HG03095 (cell line): ENCODE measurements around the gene FAM174C.

Experiments
- ATAC-seq: cut with Tn5 transposase; IDR thresholded peaks from one replicate; pipeline ENCODE4 v1.9.1; 2021; ENCODE audit warnings: moderate library complexity; ENCODE audit not compliant: unreplicated experiment

The FAM174C gene

DNA sequence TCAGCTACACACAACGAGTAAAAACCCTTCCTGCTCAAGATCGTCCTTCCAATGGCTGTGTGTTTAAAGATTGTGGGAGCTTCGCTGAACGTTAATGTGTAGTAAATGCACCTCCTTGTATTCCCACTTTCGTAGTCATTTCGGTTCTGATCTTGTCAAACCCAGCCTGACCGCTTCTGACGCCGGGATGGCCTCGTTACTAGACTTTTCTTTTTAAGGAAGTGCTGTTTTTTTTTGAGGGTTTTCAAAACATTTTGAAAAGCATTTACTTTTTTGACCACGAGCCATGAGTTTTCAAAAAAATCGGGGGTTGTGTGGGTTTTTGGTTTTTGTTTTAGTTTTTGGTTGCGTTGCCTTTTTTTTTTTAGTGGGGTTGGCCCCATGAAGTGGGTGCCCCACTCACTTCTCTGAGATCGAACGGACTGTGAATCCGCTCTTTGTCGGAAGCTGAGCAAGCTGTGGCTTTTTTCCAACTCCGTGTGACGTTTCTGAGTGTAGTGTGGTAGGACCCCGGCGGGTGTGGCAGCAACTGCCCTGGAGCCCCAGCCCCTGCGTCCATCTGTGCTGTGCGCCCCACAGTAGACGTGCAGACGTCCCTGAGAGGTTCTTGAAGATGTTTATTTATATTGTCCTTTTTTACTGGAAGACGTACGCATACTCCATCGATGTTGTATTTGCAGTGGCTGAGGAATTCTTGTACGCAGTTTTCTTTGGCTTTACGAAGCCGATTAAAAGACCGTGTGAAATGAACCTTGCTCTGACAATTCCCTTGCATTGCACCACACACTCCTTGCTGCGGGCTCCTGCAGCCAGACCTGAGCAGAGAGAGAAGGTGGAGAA is 2.7 kb upstream of the FAM174C start:
- ATAC-seq = no peak

DNA sequence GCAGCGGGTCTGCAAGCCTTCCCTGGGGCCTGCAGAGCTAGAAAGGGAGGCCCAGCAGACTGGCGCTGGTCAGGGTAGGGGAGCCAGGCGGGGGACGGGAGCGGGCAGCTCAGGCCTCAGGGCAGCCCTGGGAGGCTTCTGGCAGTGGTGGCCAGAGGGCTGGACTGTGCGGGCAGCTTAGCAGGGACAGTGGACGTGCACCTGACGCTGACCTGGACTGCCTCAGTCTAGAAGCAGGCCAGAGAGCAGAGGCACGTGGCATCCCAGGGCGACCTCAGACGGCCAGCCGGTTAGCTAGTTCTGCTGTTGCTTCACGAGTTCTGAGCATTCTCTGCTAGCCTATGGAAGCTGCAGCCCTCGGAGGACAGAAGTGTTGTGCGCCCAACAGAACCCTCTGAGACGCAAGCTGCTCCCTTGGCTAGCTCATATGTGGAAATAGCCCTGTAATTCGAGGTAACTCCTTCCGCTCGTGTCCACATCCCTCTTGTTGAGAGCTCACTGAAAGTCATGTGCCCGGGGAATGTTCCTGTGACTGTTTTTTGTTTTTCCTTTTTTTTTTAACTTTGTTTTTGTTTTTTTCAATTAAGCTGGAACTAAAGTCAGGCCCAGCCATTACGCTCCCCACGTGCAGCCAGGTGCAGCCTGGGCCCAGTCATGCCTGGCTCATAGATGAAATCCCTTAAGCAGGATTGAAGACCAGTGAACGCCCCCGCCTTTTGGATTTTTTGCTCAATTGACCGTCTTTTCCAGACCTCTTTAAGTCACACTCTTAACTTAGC is 1.9 kb upstream of the FAM174C start:
- ATAC-seq = no peak

DNA sequence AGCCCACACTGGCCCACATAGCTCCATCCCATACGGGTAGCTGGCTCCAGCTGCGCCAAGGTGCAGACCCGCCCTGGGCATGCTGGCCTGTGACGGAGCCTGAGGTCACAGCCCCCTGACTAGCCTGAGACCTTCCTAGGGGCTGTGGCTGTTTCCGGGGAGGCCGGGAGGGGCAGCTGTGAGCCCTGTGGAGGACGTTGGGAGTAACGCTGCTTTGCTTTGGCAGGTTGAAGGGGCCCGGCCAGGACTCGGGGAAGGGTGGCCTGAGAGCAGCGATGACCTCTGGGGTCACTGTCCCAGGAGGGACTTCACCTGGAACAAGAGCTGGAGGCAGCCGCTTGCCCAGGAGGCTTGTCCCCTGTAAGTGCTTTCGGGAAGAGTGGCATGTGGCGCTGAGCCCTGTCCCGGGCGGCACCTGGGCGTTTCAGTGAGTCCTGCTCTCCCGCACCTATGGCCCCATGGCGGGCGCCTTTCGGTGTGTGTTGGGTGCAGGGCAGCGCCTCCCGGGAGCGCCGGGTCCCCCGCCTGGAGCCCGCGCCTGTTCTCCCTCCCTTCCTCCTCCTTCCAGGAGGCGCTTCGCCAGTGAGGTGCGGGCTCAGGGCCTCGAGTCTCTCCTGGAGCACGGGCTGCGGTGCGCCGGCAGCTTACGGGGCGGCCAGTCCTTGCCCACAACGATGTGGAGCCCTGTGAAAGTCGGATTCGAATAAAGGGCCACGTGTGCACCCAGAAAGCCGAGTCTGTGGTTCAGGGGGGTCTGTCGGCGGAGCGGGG is 1.1 kb upstream of the FAM174C start:
- no peak for ATAC-seq

DNA sequence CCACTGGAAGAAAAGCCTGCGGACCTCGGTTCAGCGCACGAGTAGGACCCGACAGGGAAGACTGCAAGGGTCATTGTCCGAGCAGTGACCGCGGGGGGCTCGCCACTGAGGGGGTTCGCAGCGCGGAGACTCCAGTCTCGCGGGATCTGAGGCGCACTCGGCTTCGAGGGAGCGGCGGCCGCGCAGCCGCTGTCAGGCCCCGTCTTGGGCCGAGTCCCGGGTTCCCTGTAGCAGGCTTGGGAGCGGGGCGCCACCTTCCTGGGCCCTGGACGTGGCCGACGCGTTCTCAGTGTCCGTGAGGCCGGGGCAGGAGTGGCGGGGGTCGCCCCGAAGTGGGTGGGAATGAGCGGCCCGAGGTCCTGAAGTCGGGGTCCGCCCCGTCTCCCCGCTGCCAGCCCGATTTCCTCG is 474 bp upstream of the FAM174C start:
- no peak for ATAC-seq

DNA sequence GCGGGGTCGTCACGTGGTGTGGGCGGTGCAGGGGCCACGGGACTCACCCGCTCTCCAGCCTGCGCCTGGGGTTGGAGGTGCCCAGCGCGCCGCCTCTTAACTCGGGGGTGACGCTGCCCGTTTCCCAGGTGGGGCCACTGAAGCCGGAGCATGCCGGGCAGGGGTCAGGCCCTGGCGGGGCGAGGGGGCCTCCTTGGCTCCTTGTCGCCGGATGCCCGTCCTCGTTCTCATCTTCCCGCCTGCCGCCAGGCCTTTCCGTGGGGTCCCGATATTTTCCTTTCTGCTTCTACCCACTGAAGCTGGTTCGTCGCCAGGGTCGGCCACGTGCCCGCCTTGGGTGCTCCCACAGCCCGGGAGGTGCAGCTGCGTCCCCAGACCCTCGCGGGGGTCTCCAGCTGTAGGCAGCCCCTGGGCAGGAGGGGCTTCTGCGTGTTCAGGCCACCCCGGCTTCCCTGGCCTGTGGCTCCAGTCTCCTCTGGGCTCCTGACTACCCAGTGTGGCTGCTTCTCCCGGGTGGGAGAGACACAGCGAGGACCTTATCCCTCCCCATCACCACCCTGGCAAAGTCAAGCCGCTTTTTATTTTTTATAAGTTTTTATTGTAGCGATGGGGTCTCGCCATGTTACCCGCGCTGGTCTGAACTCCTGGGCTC is 772 bp downstream of the FAM174C start:
- ATAC-seq = no peak

DNA sequence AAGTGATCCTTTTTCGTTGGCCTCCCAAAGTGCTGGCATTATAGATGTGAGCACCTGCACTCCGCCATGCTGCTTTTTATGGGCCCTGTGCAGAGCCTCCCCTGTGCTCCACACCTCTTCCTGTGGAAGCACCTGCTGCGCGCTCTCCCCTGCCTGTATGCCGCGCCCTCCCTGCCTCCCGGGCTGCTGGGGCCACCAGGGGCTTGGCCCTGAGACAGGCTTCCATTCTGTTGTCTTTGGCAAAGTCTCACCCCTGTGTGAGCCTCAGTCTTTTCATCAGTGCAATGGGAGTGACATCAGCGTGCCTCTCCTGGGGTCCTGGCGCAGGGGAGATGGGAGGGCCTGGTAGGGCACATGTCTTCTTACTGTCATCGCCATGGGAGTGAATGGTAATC is 1.3 kb downstream of the FAM174C start:
- no peak for ATAC-seq

DNA sequence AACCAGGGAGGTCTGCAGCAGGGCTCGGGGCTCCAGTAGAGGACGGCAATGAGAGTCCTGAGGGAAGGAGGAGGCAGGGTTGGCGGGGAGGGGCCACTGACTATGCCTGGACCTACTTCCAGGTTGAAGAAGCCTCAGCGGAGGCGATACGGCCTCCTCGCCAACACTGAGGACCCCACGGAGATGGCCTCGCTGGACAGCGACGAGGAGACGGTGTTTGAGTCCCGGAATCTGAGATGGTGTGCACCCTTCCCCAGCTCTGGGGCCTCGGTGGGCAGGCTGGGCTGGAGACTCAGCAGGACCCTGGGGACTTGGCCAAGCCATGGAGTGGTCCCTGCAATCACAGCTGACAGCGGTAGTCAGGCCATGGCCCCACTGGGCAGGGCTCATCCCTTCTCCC is 1.7 kb downstream of the FAM174C start:
- no peak for ATAC-seq

DNA sequence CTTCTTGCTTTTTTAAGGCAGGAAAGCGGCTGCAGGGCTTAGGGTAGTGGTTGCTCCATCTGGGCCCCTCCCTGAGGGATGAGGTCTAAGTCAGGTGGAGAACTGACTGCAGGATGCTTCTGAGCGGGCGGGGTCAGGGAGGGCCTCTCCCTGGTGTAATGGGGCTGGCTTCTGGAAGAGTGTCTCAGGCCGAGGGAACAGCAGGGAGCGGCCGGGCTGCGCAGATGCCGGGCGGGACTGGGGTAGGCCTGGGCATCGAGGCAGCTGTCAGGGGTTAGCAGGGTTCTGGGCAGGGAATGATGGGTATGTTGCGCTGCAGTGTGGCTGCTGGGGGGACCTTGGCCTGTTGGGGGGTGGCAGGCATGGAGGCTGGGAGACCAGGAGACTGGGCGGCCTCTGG is 2.7 kb downstream of the FAM174C start:
- ATAC-seq = no peak

DNA sequence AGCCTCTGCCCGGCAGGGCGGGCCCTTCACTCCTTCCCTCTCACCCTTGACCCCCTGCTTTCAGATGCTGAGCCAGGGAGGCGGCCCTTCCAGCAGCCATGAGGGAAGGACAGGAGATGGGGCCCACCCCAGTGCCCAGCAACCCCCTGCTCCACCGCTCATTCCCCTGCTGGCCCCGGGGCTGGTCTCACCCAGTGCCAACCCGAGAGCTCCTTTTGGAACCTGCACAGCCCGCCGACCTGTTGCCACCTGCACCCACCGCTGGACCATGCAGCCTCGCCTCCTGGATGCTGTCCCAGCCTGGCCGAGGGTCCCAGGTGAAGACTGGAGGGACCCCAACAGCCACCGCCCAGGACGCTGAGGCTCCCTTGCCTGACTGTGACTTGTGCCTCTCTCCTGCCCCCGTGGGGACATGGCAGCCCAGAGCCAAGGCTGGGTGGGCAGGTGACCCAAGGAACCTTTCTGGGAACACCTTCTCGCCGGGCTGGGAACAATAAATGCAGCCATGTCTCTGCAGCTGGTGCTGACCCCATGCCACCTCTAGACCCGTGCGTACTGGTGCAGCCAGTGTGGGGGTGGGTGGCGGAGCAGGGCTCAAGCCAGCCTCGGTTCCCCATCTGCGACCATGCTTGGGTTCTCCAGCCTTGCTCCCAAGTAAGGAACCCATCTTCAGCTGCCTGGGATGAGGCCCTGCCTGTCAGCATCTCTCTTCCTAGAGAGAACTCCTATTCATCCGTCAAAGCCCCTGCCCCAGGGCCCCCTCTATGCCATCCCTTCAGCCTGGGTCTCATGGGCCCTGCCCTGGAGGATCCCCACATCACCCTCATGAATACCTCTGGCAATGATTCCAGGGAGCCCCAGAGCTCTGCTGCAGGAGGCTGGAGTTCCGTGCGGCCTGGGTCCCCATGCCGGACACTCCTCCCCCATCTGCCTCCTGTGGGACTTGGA is 3.7 kb downstream of the FAM174C start:
- no peak for ATAC-seq

DNA sequence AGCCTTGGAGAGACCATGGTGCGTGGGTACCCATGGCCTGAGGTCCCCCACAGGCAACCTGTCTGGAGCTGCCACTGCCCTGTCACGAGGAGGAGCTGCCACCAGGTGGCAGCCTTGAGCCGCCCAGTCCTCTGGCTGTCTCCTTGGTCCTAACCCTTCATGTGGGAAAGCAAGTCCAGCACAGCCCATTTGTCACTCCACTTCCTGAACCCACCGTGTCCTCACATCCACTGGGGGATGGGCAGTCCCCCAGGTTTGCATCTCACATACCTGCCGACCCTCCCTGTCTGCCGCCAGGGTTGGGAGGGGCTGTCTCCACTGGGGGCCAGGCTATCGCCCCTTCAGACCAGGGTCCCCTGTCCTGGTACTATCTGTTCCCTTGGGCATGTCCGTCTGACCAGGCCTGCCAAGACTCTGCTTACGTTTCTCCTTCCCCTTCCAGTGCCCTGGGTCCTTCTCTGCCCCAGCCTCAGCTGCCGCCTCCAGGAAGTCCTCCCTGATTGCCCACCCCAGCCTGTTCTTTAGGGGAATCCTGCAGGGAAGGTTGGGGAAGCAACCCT is 4.5 kb downstream of the FAM174C start:
- no peak for ATAC-seq

DNA sequence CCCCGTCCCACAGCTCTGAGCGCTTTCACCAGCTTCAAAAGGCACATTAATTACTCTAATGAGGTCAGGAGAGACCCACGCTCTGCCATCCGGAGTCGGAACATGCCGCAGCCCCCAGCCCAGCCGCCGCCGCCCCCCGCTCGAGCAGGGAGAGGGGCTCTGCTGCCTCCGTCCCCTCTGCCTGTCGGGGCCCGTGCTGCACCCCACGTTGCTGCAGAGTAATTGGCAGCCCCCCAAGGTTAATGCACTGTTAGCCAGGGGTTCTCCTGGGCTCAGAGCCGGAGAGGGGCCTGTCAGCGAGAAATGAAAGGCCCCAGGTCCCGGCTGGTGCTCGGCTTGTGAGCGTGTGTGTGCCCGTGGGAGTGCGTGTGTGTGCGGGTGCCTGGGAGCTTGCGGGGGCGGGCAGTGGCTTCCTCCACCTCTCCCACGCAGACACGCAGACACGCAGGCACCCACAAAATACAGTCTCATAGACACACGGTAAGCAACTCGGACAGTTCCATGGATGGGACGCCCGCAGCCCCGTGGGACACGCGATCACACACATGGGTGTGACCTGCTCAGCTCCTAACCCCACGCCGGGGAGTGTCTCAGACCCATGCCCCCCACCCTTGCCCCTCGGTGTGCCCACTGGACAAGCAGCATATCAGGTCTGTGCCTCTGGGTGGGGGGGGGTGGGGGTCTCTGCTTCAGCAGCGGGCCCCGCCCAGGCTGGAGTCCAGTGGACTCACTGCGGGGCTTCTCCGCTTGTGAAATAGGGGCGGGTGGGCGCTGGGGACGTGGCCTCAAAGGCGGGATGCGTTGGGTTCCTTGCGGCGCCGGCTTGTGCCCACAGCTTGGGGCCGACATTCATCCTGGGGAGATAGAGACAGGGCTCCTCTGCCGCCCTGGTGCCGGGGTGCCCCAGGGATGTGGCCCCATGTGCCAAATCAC is 5.6 kb downstream of the FAM174C start:
- ATAC-seq = no peak

DNA sequence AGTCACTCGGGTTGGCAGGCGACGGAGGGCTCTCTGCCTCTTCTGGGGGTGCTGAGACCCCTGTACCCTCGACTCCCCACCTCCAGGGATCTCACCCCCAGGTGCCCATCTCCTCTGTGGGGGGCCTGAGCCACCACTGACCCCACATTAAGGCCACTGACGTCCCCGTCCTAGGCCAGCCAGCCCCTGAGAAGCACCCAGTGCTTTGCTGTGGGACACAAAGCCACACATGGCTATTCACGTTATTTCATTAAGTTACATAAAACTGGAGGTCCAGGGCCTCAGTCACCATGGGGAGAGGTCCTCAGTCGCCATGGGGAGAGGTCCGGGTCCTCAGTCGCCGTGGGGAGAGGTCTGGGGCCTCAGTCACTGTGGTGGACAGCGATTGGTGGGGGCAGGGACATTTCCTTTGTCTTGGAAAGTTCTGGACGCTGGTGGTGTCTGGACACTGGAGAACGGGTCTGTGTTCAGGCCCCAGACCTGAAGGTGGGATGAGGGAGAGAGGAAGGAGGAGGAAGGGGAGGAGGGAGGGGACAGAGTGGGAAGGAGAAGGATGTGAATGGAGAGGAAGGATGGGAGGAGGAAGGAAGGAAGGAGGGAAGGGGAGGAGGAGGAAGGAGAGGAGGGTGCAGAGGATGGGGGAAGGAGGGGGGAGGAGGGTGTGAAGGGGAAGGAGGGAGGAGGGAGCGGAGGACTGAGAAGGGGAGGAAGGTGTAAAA is 6.4 kb downstream of the FAM174C start:
- no peak for ATAC-seq

DNA sequence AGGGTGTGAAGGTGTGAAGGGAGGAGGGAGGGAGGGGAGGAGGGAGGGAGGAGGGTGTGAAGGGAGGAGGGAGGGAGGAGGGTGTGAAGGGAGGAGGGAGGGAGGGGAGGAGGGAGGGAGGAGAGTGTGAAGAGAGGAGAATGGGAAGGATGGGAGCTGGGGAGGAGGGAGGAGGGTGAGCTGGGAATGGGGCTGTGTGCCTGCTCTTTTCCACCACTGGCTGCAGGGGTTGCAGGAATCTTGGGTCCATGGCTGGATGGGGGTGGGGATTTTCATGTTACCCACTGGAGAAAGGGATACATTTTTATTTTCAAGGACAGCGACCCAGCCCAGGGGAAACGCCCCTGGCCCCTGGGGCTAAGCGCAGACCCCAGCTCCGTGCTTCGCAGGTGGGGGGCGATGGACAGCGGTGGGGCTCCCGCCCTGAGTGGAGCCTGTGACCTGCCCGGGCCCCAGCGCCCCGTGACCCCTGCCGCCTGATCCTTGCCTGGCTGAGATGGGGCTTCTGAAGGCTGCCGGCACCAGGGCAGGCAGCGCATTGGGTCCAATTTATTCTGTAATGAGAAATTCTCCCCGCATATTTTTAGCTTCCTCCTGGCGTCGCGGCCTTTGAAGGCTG is 7.4 kb downstream of the FAM174C start:
- ATAC-seq = no peak

DNA sequence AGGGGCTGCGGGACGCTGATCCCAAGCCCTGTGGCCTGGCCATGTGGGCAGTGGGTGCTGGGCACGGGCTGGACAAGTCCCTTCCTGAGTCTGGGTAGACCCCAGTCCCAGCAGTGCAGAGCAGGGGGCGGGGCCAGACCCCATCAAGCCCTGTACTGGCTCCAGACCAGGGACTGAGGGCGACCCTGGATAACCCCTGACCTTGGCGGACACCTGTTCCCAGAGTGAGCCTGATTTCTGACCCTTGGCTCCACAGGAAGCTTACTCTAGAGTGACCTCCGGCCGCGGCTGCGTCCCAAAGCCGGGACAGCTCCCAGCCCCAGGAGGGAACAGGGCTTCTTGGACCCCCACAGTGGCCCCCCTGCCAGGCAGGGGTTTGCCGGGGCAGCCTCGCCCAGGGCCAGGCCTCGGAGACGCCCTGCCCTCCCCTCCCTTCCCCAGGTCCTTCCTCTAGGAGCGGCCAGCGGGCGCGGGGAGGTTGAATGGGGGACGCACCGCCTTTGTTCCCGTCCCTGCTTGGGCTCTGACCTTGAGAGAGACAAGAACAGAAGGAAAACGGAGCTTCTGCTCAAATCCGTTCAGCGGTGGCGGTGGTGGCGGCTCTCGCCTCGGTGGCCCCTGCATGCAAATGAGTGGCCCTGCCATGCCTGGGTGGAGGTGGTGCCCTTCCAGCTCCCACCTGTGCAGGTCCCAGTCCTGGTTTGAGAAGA is 8.0 kb downstream of the FAM174C start:
- no peak for ATAC-seq

DNA sequence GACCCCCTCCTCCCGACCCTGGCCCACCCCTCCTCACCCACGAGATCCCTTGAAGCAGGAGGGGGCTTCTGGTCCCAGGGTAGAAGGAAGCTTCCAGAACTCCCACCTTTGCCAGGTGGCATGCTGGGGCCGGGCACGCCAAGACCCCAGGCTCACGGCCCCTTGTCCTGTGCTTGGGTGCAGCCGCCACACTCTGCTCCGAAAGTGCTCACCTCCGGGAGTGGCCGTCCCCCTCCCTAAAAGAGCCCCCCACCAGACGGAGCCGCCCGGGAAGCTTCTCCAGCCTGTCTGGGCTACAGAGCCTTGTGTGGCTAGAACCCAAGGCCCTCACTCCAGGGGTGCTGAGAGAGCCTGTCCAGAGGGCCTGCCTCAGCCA is 8.6 kb downstream of the FAM174C start:
- no peak for ATAC-seq

DNA sequence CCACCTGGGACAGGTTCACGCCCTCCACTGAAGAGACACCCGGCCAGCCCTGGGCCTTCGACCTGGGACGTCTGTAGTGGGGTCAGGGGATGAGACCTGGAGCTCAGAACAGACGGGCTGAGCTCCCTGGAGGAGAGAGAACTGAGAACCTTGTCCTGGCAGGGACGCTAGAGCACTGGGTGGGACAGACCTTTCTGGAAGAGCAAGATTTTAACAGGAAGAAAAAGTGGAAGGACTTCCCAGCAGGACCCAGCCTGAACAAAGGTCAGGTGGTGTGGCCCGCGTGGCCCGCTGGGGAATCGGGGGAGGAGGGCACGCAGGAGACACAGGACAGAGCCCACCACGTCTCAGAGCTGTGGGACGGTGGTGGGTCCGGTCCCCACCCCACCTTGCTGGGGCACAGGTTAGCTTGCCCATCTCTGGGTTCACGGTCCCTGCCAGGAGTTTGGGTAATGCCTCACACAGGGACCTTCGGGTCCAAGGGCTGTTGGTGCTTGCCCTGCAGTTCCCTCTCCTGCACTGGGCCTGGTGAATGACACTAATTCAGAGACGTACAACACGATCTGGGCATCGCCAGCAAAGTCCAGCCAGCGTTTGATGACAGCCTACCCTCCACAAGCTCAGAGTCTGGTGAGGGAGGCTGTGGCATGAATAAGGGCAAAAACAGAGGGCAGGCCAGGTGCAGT is 9.1 kb downstream of the FAM174C start:
- ATAC-seq = no peak
